PC-9 (cell line): ENCODE data around the gene CELA3B. TPM values are rescaled to one million over a fixed set of nuclear protein-coding genes. Genes with fewer than 3 reads are reported as not detected.
"Not testable (repeated sequence)": the region's sequence is repeated elsewhere in the genome, so short reads cannot be mapped to it uniquely, and the experiment has no call there.

Experiments used
- BruUV-seq: library from RNA; stranded (reverse); fragments of 400-500 nt; replicated peaks from 2 replicates; lab custom pipeline; 2021; lab: Mats Ljungman, UMichigan
- CTCF ChIA-PET: fragments of 300-600 bp; sonication (Branson Sonifier 250); formaldehyde crosslinking; loops from one replicate; lab custom pipeline; 2022; ENCODE audit warnings: antibody characterized with exemption; lab: Charles Lee
- POLR2A ChIA-PET: fragments of 300-600 bp; sonication (Branson Sonifier 250); formaldehyde crosslinking; loops from one replicate; lab custom pipeline; 2022; ENCODE audit warnings: antibody characterized with exemption; ENCODE audit not compliant: unreplicated experiment; lab: Charles Lee
- DNase-seq, 2 experiments: peaks; one replicate each; pipeline versions ENCODE4 v3.0.0 to v3.0.0-alpha.2; 2015 to 2022; ENCODE audit warnings: mixed read lengths in 1 of 2
- H2AFZ ChIP-seq: fragments of 200-600 bp; sonication (generic); 2 replicates; pipeline ENCODE4 v1.8.1; 2017; ENCODE audit warnings: antibody characterized with exemption
- H3F3A ChIP-seq: fragments of 200-600 bp; sonication (generic); 2 replicates; pipeline ENCODE4 v1.8.1; 2017; ENCODE audit warnings: antibody characterized with exemption, mild to moderate bottlenecking, low read depth; ENCODE audit not compliant: insufficient read depth
- H3K27ac ChIP-seq: fragments of 200-600 bp; sonication (generic); 2 replicates; pipeline ENCODE4 v1.6.1; 2016; ENCODE audit warnings: mixed run types
- H3K27me3 ChIP-seq: fragments of 200-600 bp; sonication (generic); 2 replicates; pipeline ENCODE4 v1.6.1; 2016; ENCODE audit warnings: low read depth, mixed run types; ENCODE audit not compliant: insufficient read depth
- H3K36me3 ChIP-seq: fragments of 200-600 bp; sonication (generic); 2 replicates; pipeline ENCODE4 v1.6.1; 2016; ENCODE audit warnings: low read depth, mixed run types
- H3K4me1 ChIP-seq: fragments of 200-600 bp; sonication (generic); replicated peaks from 2 replicates; pipeline ENCODE4 v1.6.1; 2016; ENCODE audit warnings: mixed run types; ENCODE audit not compliant: insufficient read depth
- H3K4me2 ChIP-seq: fragments of 200-600 bp; sonication (generic); 2 replicates; pipeline ENCODE4 v1.6.1; 2017; ENCODE audit warnings: mixed run types
- H3K4me3 ChIP-seq: fragments of 200-600 bp; sonication (generic); 2 replicates; pipeline ENCODE4 v1.6.1; 2016; ENCODE audit warnings: mixed run types
- H3K79me2 ChIP-seq: fragments of 200-600 bp; sonication (generic); 2 replicates; pipeline ENCODE4 v1.6.1; 2017; ENCODE audit warnings: low read depth, mixed run types
- H3K9me2 ChIP-seq: fragments of 200-600 bp; sonication (generic); 2 replicates; pipeline ENCODE4 v1.8.1; 2017; ENCODE audit warnings: mild to moderate bottlenecking; ENCODE audit not compliant: insufficient read depth
- H3K9me3 ChIP-seq: fragments of 200-600 bp; sonication (generic); 2 replicates; pipeline ENCODE4 v1.8.1; 2016; ENCODE audit warnings: low read depth; ENCODE audit not compliant: insufficient read depth
- H4K20me1 ChIP-seq: fragments of 200-600 bp; sonication (generic); 2 replicates; pipeline ENCODE4 v1.8.1; 2017; ENCODE audit not compliant: insufficient read depth
- CTCF ChIP-seq: fragments of 200-600 bp; sonication (generic); conservative IDR thresholded peaks from 2 replicates; pipeline ENCODE4 v1.6.1; 2017; ENCODE audit warnings: mixed run types, antibody characterized with exemption, mild to moderate bottlenecking, moderate library complexity
- intact Hi-C: fragments of 100-400 bp; cut with micrococcal nuclease; formaldehyde crosslinking; loops from one replicate; pipeline ENCODE4 v1.10.0; 2022; ENCODE audit not compliant: unreplicated experiment
- total RNA-seq: library from RNA; stranded (reverse); gene quantifications from 2 replicates; pipeline ENCODE4 v1.2.3, GENCODE V29; 2021

CELA3B gene
- total RNA-seq, 1 experiment from 2014 or later, result not detected

GRCh38 chr1:22005261-22006149 lies 28.7 kb downstream of the CELA3B start:
- CTCF ChIA-PET, result interaction anchor here (0.7 kb wide), 1 partner anchor 24 kb away, joined by 3 read pairs; no protein-coding TSS in a partner anchor
- H3K79me2 ChIP-seq, H3K9me2 ChIP-seq, H2AFZ ChIP-seq, BruUV-seq, H3K9me3 ChIP-seq, H3K4me2 ChIP-seq, H3F3A ChIP-seq, H3K27me3 ChIP-seq, H3K36me3 ChIP-seq, H3K27ac ChIP-seq, H4K20me1 ChIP-seq, H3K4me3 ChIP-seq, POLR2A ChIA-PET, H3K4me1 ChIP-seq: not testable (repeated sequence)
- DNase-seq, result peak in 1 of 2 experiments; percentile 37
- intact Hi-C loops, result loop anchor here (5.0 kb wide), 1 partner anchor 633 kb away; no protein-coding TSS in a partner anchor
- peak; percentile 48 for TF ChIP-seq CTCF

GRCh38 chr1:22006736-22007135 lies 29.9 kb downstream of the CELA3B start:
- H4K20me1 ChIP-seq, H3K79me2 ChIP-seq, H3K9me3 ChIP-seq, H3K36me3 ChIP-seq, POLR2A ChIA-PET, H3K27me3 ChIP-seq, H3K9me2 ChIP-seq, H3F3A ChIP-seq, DNase-seq, H2AFZ ChIP-seq, H3K4me1 ChIP-seq, H3K27ac ChIP-seq, BruUV-seq, H3K4me3 ChIP-seq, H3K4me2 ChIP-seq, CTCF ChIA-PET: not testable (repeated sequence)
- intact Hi-C loops, result loop anchor here (5.0 kb wide), 1 partner anchor 634 kb away; no protein-coding TSS in a partner anchor

GRCh38 chr1:22007262-22007661 lies 30.4 kb downstream of the CELA3B start:
- H3K9me3 ChIP-seq, CTCF ChIA-PET, H3K9me2 ChIP-seq, H2AFZ ChIP-seq, BruUV-seq, DNase-seq, H3K27me3 ChIP-seq, H3F3A ChIP-seq, H3K4me3 ChIP-seq, H3K4me1 ChIP-seq, H3K4me2 ChIP-seq, H3K79me2 ChIP-seq, H4K20me1 ChIP-seq, H3K36me3 ChIP-seq, H3K27ac ChIP-seq: not testable (repeated sequence)
- intact Hi-C loops, result loop anchor here (5.0 kb wide), 1 partner anchor 635 kb away; no protein-coding TSS in a partner anchor
- POLR2A ChIA-PET, result interaction anchor here (0.6 kb wide), 1 partner anchor 331 kb away, joined by 3 read pairs; no protein-coding TSS in a partner anchor

- CTCF ChIA-PET, BruUV-seq, H3F3A ChIP-seq, POLR2A ChIA-PET, H3K4me3 ChIP-seq, DNase-seq, H3K4me2 ChIP-seq, H3K79me2 ChIP-seq, H3K36me3 ChIP-seq, H3K27me3 ChIP-seq, H3K27ac ChIP-seq, H3K9me2 ChIP-seq, H3K4me1 ChIP-seq, H2AFZ ChIP-seq, H3K9me3 ChIP-seq, H4K20me1 ChIP-seq: not testable (repeated sequence)
- intact Hi-C loops, result loop anchor here (5.0 kb wide), 1 partner anchor 637 kb away; no protein-coding TSS in a partner anchor
Observed at GRCh38 chr1:22009566-22009965, 32.7 kb downstream of the CELA3B start.

- DNase-seq, H3K9me3 ChIP-seq, CTCF ChIA-PET, H3K27ac ChIP-seq, POLR2A ChIA-PET, H2AFZ ChIP-seq, H3F3A ChIP-seq, H3K79me2 ChIP-seq, H3K4me2 ChIP-seq, BruUV-seq, intact Hi-C loops, H3K9me2 ChIP-seq, H3K4me3 ChIP-seq, H3K27me3 ChIP-seq, H4K20me1 ChIP-seq, H3K36me3 ChIP-seq, H3K4me1 ChIP-seq: not testable (repeated sequence)
Observed at GRCh38 chr1:22012752-22013151, 35.9 kb downstream of the CELA3B start.

GRCh38 chr1:22014575-22015206 lies 37.9 kb downstream of the CELA3B start:
- H3K79me2 ChIP-seq, intact Hi-C loops, H3F3A ChIP-seq, H3K4me2 ChIP-seq, H3K4me3 ChIP-seq, BruUV-seq, H3K36me3 ChIP-seq, H3K9me2 ChIP-seq, CTCF ChIA-PET, H2AFZ ChIP-seq, H4K20me1 ChIP-seq, DNase-seq, H3K9me3 ChIP-seq, POLR2A ChIA-PET, H3K27me3 ChIP-seq, H3K27ac ChIP-seq: not testable (repeated sequence)
- peaks cover 10% of the 10 kb centered on the region for H3K4me1 ChIP-seq
